Measurements from ENCODE around the gene SDK1. TPM values are rescaled to one million over a fixed set of nuclear protein-coding genes. Genes with fewer than 3 reads are reported as not detected.

SDK1 gene
- total RNA-seq, 2 experiments from 2014 or later = 0.25 to 0.78 TPM

DNA sequence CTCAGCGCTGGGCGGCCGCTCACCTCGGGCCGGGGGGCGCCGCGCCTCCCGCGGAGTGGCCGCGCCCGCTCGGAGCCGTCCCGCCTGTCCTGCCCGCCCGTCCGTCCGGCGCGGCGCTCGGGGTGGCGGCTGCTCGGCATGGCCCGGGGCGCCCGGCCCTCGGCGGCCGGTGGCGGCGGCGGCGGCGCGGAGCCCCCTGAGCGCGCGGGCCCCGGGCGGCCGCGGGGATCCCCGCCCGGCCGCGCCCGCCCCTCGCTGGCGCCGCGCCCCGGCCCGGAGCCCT lies 338 bp downstream of the SDK1 start:
- DNase-seq (no peak), ATAC-seq (peak; percentile 12)
- no peaks in the 10 kb centered on the region for H3K9me3 Mint-ChIP-seq
- TF ChIP-seq, protein P1, sequence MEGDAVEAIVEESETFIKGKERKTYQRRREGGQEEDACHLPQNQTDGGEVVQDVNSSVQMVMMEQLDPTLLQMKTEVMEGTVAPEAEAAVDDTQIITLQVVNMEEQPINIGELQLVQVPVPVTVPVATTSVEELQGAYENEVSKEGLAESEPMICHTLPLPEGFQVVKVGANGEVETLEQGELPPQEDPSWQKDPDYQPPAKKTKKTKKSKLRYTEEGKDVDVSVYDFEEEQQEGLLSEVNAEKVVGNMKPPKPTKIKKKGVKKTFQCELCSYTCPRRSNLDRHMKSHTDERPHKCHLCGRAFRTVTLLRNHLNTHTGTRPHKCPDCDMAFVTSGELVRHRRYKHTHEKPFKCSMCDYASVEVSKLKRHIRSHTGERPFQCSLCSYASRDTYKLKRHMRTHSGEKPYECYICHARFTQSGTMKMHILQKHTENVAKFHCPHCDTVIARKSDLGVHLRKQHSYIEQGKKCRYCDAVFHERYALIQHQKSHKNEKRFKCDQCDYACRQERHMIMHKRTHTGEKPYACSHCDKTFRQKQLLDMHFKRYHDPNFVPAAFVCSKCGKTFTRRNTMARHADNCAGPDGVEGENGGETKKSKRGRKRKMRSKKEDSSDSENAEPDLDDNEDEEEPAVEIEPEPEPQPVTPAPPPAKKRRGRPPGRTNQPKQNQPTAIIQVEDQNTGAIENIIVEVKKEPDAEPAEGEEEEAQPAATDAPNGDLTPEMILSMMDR (IDR thresholded peaks at IDR 0.05) = no peak
- H3K4me3 Mint-ChIP-seq = no peak overlapping the region
- ChIA-PET POLR2A (interaction anchor here (1.4 kb wide), 1 partner anchor 163 kb away, joined by 5 read pairs; no protein-coding TSS in a partner anchor), CTCF (interaction anchor here (0.9 to 2.2 kb wide), 10 partner anchors 8 to 423 kb away, joined by 3 to 19 read pairs (median 4); no protein-coding TSS in a partner anchor)
- H3K36me3 Mint-ChIP-seq (ENCODE audit: low read depth) = no peaks in the 10 kb centered on the region
- H3K27me3 Mint-ChIP-seq = peaks cover 30% of the 10 kb centered on the region
- H3K27ac Mint-ChIP-seq = no peak overlapping the region
- intact Hi-C loops (cut with micrococcal nuclease) = loop anchor here (5.0 kb wide), 1 partner anchor 371 kb away; no protein-coding TSS in a partner anchor
- peaks cover 5% of the 10 kb centered on the region for H3K4me1 Mint-ChIP-seq (ENCODE audit: low read depth)

DNA sequence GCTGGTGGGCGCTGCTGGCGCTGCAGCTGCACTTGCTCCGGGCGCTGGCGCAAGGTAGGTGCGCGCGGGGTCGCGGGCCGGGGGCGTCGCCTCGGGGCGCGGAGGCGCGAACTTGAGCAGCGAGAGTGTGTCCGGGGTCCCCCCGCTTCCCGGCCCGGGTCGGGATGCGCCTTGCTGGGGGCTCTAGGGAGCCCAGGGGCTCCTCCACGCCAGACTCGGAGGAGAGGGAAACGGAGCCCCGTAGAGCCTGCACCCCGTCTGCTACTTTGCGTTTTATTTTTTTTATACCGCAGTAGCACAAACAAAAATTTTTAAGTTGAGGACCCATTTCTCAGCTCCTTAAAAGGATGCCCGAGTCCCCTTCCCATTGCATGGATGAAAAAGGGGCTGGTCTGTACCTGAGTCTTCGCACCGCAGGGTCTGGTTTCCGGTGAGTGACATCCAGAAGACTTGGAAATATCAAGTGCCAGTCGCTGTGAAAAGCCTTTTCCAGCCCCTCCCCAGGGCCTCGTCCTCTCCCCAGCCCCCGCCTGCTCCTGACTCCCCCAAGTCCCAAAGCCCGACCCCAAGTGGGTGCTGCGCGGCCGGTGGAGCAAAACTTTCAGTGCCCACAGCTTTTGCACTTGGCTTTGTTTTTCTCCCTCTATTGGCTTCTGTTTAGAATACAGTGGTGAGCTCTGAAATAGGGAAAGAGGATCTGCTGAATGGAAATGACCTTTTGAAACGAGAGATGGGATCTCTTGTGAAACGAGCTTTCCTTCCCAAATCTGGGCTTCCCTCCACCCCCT lies 973 bp downstream of the SDK1 start:
- DNase-seq (peak; percentile 16), ATAC-seq (no peak)
- ChIA-PET CTCF (interaction anchor here (0.8 to 2.2 kb wide), 9 partner anchors 15 to 438 kb away, joined by 3 to 19 read pairs (median 4); no protein-coding TSS in a partner anchor), POLR2A (no interaction called here)
- Mint-ChIP-seq H3K27ac (peak overlapping the region; percentile 26), H3K9me3 (no peaks in the 10 kb centered on the region), H3K36me3 (ENCODE audit: low read depth) (no peaks in the 10 kb centered on the region), H3K27me3 (peaks cover 29% of the 10 kb centered on the region), H3K4me1 (ENCODE audit: low read depth) (peaks cover 5% of the 10 kb centered on the region), H3K4me3 (peak overlapping the region; percentile 66)
- TF ChIP-seq, protein P1 (IDR thresholded peaks at IDR 0.05) = no peak
- intact Hi-C loops (cut with micrococcal nuclease) = loop anchor here (5.0 kb wide), 1 partner anchor 370 kb away; no protein-coding TSS in a partner anchor

DNA sequence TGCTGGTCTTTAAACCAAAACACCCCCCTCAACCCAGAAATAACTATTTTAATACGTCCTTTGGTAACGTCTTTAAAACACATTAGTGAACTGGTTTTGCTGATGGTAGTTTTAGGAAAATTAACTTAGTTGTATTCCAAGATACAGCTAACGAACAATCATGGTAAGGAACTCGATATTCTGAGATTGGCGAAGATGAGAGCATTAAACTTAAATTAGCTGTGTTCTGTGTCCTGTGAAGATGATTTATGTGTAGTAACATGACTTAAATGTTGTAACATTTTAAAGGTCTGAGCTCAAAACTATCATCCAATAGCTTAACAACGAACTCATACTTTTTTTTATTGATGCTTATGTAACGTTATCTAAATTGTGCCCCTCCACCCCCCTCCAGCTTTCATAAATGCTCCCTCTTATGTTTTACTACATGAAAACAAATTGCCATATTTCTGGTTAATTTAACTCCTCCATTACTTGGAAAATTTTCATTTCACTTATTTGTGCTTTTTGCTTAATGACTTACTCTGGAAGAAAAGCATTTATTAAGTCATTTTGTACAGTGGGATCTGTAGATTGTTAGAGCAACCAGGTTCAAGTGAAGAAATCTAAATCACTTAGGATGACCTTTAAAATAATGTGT lies 1.7 kb downstream of the SDK1 start:
- Mint-ChIP-seq H3K27me3 (peaks cover 29% of the 10 kb centered on the region), H3K36me3 (ENCODE audit: low read depth) (no peaks in the 10 kb centered on the region), H3K27ac (no peak overlapping the region), H3K4me3 (peak overlapping the region; percentile 66), H3K9me3 (no peaks in the 10 kb centered on the region), H3K4me1 (ENCODE audit: low read depth) (peaks cover 5% of the 10 kb centered on the region)
- intact Hi-C loops (cut with micrococcal nuclease) = loop anchor here (5.0 kb wide), 1 partner anchor 370 kb away; no protein-coding TSS in a partner anchor
- ChIA-PET CTCF (interaction anchor here (0.8 to 2.2 kb wide), 4 partner anchors 262 to 439 kb away, joined by 3 to 4 read pairs (median 4); no protein-coding TSS in a partner anchor), POLR2A (no interaction called here)
- DNase-seq (no peak), ATAC-seq (no peak)
- TF ChIP-seq, protein P1 (IDR thresholded peaks at IDR 0.05) = no peak

DNA sequence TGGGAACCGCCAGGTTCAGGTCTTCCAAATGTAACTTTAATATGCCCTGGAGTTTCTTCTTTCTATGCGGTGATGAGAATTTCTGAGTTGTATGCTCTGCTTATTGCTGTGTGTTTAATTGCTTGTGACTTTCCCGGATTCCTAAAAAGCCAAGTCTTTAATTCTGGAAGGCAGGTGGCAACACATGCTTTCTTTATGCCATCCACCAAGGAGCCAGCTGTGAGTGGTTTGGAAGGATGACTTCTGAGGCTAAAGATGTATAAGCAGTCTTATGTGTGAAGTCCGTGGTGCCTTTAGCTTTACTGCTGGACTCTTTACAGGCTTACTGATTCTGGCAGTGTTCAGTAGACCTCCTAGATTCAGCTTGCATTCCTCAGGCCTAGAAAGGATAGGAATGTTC lies 3.1 kb downstream of the SDK1 start:
- Mint-ChIP-seq H3K27ac (no peak overlapping the region), H3K4me3 (no peak overlapping the region), H3K9me3 (no peaks in the 10 kb centered on the region), H3K4me1 (ENCODE audit: low read depth) (peaks cover 5% of the 10 kb centered on the region), H3K27me3 (peaks cover 27% of the 10 kb centered on the region), H3K36me3 (ENCODE audit: low read depth) (no peaks in the 10 kb centered on the region)
- TF ChIP-seq, protein P1 (IDR thresholded peaks at IDR 0.05) = no peak
- DNase-seq (no peak), ATAC-seq (no peak)
- intact Hi-C loops (cut with micrococcal nuclease) = loop anchor here (5.0 kb wide), 1 partner anchor 368 kb away; no protein-coding TSS in a partner anchor
- ChIA-PET CTCF (no interaction called here), POLR2A (no interaction called here)

DNA sequence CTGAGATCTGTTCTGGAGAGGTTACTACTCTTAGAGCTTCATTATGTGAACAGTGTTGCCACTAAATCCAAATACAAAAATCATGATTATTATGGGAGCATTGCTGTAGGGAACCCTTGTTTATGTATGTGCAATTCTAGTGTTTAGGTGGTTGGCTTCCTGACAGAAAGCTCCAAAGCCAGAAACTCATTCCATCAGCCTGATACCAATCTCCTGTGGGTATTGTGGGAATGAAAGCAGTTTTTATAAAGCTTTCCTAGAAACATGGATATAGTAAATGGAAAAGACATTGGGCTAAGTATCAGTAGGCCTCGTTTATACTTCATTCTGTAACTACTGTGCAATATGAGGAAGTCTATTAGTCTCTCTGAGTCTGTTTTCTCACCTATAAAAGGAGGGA lies 6.4 kb downstream of the SDK1 start:
- ChIA-PET CTCF (interaction anchor here (1.2 kb wide), 1 partner anchor 443 kb away, joined by 3 read pairs; no protein-coding TSS in a partner anchor), POLR2A (no interaction called here)
- Mint-ChIP-seq H3K36me3 (ENCODE audit: low read depth) (no peaks in the 10 kb centered on the region), H3K9me3 (no peaks in the 10 kb centered on the region), H3K27ac (no peak overlapping the region), H3K4me3 (no peak overlapping the region), H3K27me3 (peaks cover 20% of the 10 kb centered on the region), H3K4me1 (ENCODE audit: low read depth) (peaks cover 2% of the 10 kb centered on the region)
- TF ChIP-seq, protein P1 (IDR thresholded peaks at IDR 0.05) = no peak
- DNase-seq (no peak), ATAC-seq (no peak)
- intact Hi-C loops (cut with micrococcal nuclease) = no loop called here

Data from activated CD8-positive, alpha-beta T cell treated with anti-CD3 and anti-CD28 coated beads for 36 hours (primary cell).